ENCODE results near the gene SGSM2.

The SGSM2 gene

GRCh38 chr17:2346475-2346874 lies 9.2 kb downstream of the SGSM2 start:
- no peak for TF ChIP-seq CTCF (IDR thresholded peaks at IDR 0.05; ENCODE audit: control extremely low read depth, extremely low read depth, low read depth, missing control alignments)
- POLR2A ChIA-PET: interaction anchor here (0.9 kb wide), 1 partner anchor 9 kb away, joined by 3 read pairs; no protein-coding TSS in a partner anchor
- CTCF ChIA-PET: interaction anchor here (1.4 to 3.3 kb wide), 3 partner anchors 36 to 291 kb away, joined by 3 to 15 read pairs (median 3); no protein-coding TSS in a partner anchor

GRCh38 chr17:2347805-2348685 lies 10.7 kb downstream of the SGSM2 start:
- no peak for DNase-seq (ENCODE audit: extremely low spot score)
- CTCF ChIA-PET: interaction anchor here (1.0 to 1.5 kb wide), 5 partner anchors 9 to 293 kb away, joined by 3 to 4 read pairs (median 3); partner anchors contain the start of gene HIC1
- POLR2A ChIA-PET: no interaction called here
- no peak for TF ChIP-seq CTCF (IDR thresholded peaks at IDR 0.05; ENCODE audit: control extremely low read depth, extremely low read depth, low read depth, missing control alignments)

More at GRCh38 chr17:2346475-2346874, 9.2 kb downstream of the SGSM2 start:
- DNase-seq (ENCODE audit: extremely low spot score): no peak

- TF ChIP-seq CTCF (IDR thresholded peaks at IDR 0.05; ENCODE audit: control extremely low read depth, extremely low read depth, low read depth, missing control alignments): no peak
- POLR2A ChIA-PET: no interaction called here
- DNase-seq (ENCODE audit: extremely low spot score): no peak
- CTCF ChIA-PET: interaction anchor here (0.9 to 3.2 kb wide), 4 partner anchors 10 to 297 kb away, joined by 3 to 23 read pairs (median 5); partner anchors contain the start of genes HIC1 and TSR1
These were observed 14.0 kb downstream of the SGSM2 start for GRCh38 chr17:2351269-2351668.

- ChIA-PET CTCF (interaction anchor here (1.0 to 3.3 kb wide), 11 partner anchors 12 to 300 kb away, joined by 3 to 56 read pairs (median 10); partner anchors contain the start of genes HIC1, SGSM2 and TSR1), POLR2A (no interaction called here)
- no peak for DNase-seq (ENCODE audit: extremely low spot score)
- TF ChIP-seq CTCF (IDR thresholded peaks at IDR 0.05; ENCODE audit: control extremely low read depth, extremely low read depth, low read depth, missing control alignments): no peak
These were observed 17.0 kb downstream of the SGSM2 start for GRCh38 chr17:2354311-2354710.

GRCh38 chr17:2357237-2357636 lies 19.9 kb downstream of the SGSM2 start:
- CTCF ChIA-PET: no interaction called here
- POLR2A ChIA-PET: no interaction called here
- DNase-seq (ENCODE audit: extremely low spot score): no peak
- no peak for TF ChIP-seq CTCF (IDR thresholded peaks at IDR 0.05; ENCODE audit: control extremely low read depth, extremely low read depth, low read depth, missing control alignments)

GRCh38 chr17:2357931-2358434 lies 20.7 kb downstream of the SGSM2 start:
- TF ChIP-seq CTCF (IDR thresholded peaks at IDR 0.05; ENCODE audit: control extremely low read depth, extremely low read depth, low read depth, missing control alignments): no peak
- DNase-seq (ENCODE audit: extremely low spot score): no peak
- CTCF ChIA-PET: no interaction called here
- POLR2A ChIA-PET: no interaction called here

Measured in GM10248 (cell line).